Endothelial cell (in vitro differentiated cells): ENCODE measurements around the gene MAP3K8. TPM values are rescaled to one million over a fixed set of nuclear protein-coding genes. Genes with fewer than 3 reads are reported as not detected.

Experiments used
- DNase-seq: peaks from one replicate; pipeline ENCODE4 v3.0.0; 2021; ENCODE audit warnings: low spot score
- H3K27ac Mint-ChIP-seq: one replicate; pipeline ENCODE4 v1.8.0; 2021; ENCODE audit warnings: mixed read lengths, inconsistent platforms; ENCODE audit not compliant: unreplicated experiment
- H3K27me3 Mint-ChIP-seq: one replicate; pipeline ENCODE4 v1.8.0; 2021; ENCODE audit warnings: mild to moderate bottlenecking, moderate library complexity, mixed read lengths, inconsistent platforms; ENCODE audit not compliant: unreplicated experiment
- H3K36me3 Mint-ChIP-seq: one replicate; pipeline ENCODE4 v1.8.0; 2021; ENCODE audit warnings: mild to moderate bottlenecking, low read depth, mixed read lengths, inconsistent platforms; ENCODE audit not compliant: unreplicated experiment
- H3K4me1 Mint-ChIP-seq: one replicate; pipeline ENCODE4 v1.8.0; 2021; ENCODE audit warnings: mild to moderate bottlenecking, mixed read lengths, inconsistent platforms; ENCODE audit not compliant: unreplicated experiment
- H3K4me3 Mint-ChIP-seq: one replicate; pipeline ENCODE4 v1.8.0; 2021; ENCODE audit warnings: mild to moderate bottlenecking, mixed read lengths, inconsistent platforms; ENCODE audit not compliant: unreplicated experiment
- H3K9me3 Mint-ChIP-seq: one replicate; pipeline ENCODE4 v1.8.0; 2021; ENCODE audit warnings: mixed read lengths, inconsistent platforms; ENCODE audit not compliant: unreplicated experiment
- total RNA-seq: library from RNA; stranded (reverse); fragmentation: NEBNext Ultra II Directional; extraction: Animal tissue kit (Norgen Biotek cat#: 25700); gene quantifications from one replicate; pipeline ENCODE4 v1.2.1, GENCODE V29; 2021; ENCODE audit not compliant: unreplicated experiment
- TF ChIP-seq, protein P1 (sequence below): fragments of 200-600 bp; sonication (generic); IDR thresholded peaks from one replicate; pipeline ENCODE4 v1.5.0; 2021; ENCODE audit warnings: antibody characterized with exemption; ENCODE audit not compliant: unreplicated experiment

MAP3K8 gene
- total RNA-seq, 1 donor from 2014 or later = 6.2 TPM

DNA sequence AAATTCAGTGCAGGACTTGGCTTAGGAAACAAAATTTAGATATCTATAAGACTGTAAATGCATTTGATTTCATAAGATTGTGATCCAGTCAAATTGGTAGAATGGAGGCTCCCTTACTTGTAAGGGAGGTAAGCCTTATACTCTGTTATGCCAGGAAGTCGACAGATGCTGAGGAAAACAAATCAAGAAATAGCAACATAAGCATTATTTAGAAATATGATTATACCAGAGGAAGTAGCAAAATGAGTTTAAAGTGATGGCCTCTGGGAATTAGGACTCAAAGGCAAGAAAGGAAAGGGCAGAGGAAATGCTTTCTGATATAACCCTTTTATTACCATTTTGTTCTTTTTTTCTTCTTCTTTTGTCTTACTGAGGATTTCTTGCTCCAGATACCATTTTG, 44.4 kb upstream of the MAP3K8 start:
- H3K4me1 Mint-ChIP-seq = peaks cover 4% of the 10 kb centered on the region
- TF ChIP-seq, protein P1, sequence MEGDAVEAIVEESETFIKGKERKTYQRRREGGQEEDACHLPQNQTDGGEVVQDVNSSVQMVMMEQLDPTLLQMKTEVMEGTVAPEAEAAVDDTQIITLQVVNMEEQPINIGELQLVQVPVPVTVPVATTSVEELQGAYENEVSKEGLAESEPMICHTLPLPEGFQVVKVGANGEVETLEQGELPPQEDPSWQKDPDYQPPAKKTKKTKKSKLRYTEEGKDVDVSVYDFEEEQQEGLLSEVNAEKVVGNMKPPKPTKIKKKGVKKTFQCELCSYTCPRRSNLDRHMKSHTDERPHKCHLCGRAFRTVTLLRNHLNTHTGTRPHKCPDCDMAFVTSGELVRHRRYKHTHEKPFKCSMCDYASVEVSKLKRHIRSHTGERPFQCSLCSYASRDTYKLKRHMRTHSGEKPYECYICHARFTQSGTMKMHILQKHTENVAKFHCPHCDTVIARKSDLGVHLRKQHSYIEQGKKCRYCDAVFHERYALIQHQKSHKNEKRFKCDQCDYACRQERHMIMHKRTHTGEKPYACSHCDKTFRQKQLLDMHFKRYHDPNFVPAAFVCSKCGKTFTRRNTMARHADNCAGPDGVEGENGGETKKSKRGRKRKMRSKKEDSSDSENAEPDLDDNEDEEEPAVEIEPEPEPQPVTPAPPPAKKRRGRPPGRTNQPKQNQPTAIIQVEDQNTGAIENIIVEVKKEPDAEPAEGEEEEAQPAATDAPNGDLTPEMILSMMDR = no peak
- no peak overlapping the region for H3K27ac Mint-ChIP-seq
- no peaks in the 10 kb centered on the region for H3K9me3 Mint-ChIP-seq
- no peak overlapping the region for H3K4me3 Mint-ChIP-seq
- peaks cover 4% of the 10 kb centered on the region for H3K27me3 Mint-ChIP-seq
- DNase-seq = no peak
- no peaks in the 10 kb centered on the region for H3K36me3 Mint-ChIP-seq

DNA sequence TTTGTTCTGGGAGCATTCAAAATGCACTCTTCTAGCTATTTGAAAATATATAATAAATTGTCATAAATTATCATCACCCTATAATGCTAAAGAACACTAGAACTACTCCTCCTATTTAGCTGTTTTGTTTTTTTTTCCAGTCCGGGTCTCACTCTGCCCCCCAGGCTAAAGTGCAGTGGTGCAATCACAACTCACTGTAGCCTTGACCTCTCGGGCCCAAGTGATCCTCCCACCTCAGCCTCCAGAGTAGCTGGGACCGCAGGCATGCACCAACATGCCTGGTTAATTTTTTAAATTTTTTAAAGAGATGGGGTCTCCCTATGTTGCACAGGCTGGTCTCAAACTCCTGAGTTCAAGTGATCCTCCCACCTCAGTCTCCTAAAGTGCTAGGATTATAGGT, 43.8 kb upstream of the MAP3K8 start:
- H3K4me3 Mint-ChIP-seq = no peak overlapping the region
- H3K27ac Mint-ChIP-seq = no peak overlapping the region
- no peaks in the 10 kb centered on the region for H3K9me3 Mint-ChIP-seq
- peaks cover 4% of the 10 kb centered on the region for H3K27me3 Mint-ChIP-seq
- H3K36me3 Mint-ChIP-seq = no peaks in the 10 kb centered on the region
- DNase-seq = no peak
- peaks cover 4% of the 10 kb centered on the region for H3K4me1 Mint-ChIP-seq
- TF ChIP-seq, protein P1 = no peak

DNA sequence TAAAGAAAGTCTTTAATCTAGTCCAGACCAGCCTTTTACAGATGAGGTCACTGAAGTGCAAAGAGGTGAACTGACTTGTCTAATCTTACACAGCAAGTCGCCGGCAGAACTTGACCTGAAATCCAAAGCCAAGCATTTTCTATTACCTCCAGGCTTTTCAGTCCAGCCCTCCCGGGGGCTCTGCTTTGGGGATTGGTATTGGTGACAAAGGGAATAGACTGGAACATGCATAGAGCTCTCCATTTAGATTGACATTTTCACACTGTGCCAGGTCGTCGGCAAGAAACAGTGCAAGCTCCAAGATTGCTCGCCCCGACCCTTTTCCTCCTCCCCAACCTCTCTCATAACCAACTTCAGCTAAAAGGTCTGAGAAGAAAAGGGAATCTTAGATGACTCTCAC, 42.7 kb upstream of the MAP3K8 start:
- H3K36me3 Mint-ChIP-seq = no peaks in the 10 kb centered on the region
- H3K4me3 Mint-ChIP-seq = no peak overlapping the region
- peaks cover 4% of the 10 kb centered on the region for H3K4me1 Mint-ChIP-seq
- no peaks in the 10 kb centered on the region for H3K9me3 Mint-ChIP-seq
- DNase-seq = no peak
- no peak overlapping the region for H3K27ac Mint-ChIP-seq
- TF ChIP-seq, protein P1 = no peak
- H3K27me3 Mint-ChIP-seq = peaks cover 4% of the 10 kb centered on the region

DNA sequence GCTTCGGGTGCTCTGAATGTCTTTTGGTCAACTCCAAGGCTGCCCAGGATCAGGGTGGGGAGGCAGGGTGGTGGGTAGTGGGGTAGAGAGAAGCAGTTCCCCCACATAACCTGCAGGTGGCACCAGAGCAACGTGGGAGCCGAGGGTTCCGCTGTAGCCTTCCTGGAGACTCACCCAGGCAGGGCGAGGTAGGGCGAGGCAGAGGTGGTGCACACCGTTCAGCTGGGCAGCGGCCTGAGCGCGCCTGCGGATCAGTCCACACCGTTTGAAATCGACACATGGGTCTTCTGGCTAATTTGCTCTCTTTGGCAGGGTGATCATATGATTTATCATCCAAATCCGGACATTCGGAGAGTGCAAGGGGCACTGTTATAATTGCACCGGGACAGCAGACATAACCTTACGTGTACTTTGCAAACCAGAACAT, 41.4 kb upstream of the MAP3K8 start:
- H3K4me1 Mint-ChIP-seq = peaks cover 4% of the 10 kb centered on the region
- peak; percentile 79 for DNase-seq
- H3K27me3 Mint-ChIP-seq = peaks cover 4% of the 10 kb centered on the region
- H3K27ac Mint-ChIP-seq = no peak overlapping the region
- no peaks in the 10 kb centered on the region for H3K9me3 Mint-ChIP-seq
- TF ChIP-seq, protein P1 = peak; percentile 73
- H3K36me3 Mint-ChIP-seq = no peaks in the 10 kb centered on the region
- H3K4me3 Mint-ChIP-seq = no peak overlapping the region

DNA sequence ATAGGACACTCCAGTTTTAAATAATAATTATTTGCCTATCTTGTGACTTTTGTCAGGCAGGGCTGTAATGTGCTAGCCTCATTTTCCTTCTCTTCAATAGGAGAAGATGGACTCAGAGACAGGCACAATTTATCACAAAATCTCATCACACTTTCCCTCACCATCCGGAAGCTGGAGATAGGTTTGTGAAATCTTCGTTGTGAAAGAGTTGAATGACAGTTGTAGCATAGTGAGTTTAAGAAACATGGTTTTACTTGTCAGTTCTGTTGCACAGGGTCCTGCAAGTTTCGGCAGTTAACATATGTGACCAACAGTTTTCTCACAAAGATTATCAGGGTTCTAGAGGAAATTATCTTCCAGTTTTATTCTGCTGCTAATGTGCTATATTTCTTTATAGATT, 37.7 kb upstream of the MAP3K8 start:
- H3K4me3 Mint-ChIP-seq = no peak overlapping the region
- H3K4me1 Mint-ChIP-seq = peaks cover 4% of the 10 kb centered on the region
- no peak for DNase-seq
- H3K27me3 Mint-ChIP-seq = no peaks in the 10 kb centered on the region
- no peaks in the 10 kb centered on the region for H3K9me3 Mint-ChIP-seq
- TF ChIP-seq, protein P1 = no peak
- no peak overlapping the region for H3K27ac Mint-ChIP-seq
- H3K36me3 Mint-ChIP-seq = no peaks in the 10 kb centered on the region
